GM21619 (cell line): Measurements from ENCODE around the gene BMP2K.
"Not testable (repeated sequence)": the region's sequence is repeated elsewhere in the genome, so short reads cannot be mapped to it uniquely, and the experiment has no call there.

Experiments
- ATAC-seq: cut with Tn5 transposase; IDR thresholded peaks from one replicate; pipeline ENCODE4 v1.9.1; 2021; ENCODE audit not compliant: unreplicated experiment

Gene BMP2K

DNA sequence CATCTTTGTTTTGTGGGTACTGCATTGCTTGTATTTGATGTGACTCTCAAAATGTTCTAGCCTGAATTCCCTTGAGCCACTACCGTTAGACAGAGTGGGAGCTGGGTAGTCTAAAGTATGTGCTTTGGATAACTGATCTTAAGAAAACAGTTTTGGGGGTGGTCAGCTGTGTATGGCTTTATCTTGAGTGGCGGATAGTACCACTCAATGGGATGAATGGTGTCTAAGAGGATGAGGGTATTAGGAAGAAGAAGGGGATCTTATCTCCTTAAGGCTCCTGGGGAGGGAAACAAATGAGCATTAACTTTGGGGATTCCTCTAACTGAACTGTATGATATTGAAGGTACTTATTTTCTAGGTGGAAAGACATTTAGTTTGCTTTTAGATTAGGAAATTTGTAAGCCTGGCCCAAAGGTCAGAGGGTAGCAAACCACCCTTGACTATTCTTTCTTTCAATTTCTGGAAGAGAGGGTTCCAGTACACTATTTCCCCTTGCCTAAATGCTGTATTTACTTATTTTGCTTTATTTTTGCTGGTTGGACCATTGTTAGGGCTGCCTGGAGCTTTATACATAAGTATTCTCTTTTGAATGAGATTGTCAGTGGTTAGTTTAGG is 11.3 kb downstream of the BMP2K start:
- ATAC-seq, result no peak

- no peak for ATAC-seq
These were observed 12.1 kb downstream of the BMP2K start for GRCh38 chr4:78788007-78788889.

DNA sequence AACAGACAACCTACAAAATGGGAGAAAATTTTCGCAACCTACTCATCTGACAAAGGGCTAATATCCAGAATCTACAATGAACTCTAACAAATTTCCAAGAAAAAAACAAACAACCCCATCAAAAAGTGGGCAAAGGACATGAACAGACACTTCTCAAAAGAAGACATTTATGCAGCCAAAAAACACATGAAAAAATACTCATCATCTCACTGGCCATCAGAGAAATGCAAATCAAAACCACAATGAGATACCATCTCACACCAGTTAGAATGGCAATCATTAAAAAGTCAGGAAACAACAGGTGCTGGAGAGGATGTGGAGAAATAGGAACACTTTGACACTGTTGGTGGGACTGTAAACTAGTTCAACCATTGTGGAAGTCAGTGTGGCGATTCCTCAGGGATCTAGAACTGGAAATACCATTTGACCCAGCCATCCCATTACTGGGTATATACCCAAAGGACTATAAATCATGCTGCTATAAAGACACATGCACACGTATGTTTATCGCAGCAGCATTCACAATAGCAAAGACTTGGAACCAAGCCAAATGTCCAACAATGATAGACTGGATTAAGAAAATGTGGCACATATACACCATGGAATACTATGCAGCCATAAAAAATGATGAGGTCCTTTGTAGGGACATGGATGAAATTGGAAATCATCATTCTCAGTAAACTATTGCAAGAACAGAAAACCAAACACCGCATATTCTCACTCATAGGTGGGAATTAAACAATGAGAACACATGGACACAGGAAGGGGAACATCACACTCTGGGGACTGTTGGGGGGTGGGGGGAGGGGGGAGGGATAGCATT is 19.7 kb downstream of the BMP2K start:
- ATAC-seq, result not testable (repeated sequence)

DNA sequence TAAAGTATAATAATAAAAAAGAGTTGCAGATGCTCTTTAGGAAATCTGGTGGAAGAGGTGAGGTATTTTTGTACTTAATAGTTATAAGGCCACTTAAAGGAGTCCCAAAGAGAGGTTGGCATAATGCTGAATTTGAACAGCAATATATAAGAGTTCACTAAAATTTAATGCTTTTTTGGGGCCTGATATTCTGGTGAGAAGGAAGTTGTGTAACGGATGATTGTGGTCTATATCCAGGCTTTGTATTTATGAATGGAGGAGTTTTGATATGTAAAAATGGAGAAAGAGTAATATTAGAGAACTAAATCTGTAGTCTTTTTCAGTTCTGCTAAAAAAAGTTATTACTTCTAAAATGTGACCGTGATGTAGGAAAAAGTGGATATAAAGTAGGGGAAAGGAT is 20.4 kb downstream of the BMP2K start:
- ATAC-seq, result no peak

DNA sequence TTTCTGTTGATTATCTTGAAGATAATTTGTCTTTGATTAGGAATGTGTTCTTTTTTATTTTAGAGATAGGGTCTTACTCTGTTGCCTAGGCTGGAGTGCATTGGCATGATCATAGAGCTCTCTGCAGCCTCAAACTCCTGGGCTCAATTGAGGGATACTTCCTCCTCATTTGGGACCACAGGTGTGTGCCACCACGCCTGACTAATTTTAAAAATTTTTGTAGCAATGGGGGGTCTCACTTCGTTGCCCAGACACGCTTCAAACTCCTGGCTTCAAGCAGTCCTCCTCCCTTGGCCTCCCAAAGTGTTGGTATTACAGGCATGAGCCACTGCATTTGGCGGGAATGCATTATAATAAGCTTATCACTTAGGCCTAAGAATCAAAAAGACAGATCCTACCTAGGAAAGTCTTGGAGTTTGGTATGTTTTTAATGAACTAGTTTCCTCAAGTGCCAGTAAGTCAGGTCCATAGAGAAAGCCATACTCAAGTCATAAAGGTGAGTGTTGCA is 21.7 kb downstream of the BMP2K start:
- ATAC-seq, result no peak

DNA sequence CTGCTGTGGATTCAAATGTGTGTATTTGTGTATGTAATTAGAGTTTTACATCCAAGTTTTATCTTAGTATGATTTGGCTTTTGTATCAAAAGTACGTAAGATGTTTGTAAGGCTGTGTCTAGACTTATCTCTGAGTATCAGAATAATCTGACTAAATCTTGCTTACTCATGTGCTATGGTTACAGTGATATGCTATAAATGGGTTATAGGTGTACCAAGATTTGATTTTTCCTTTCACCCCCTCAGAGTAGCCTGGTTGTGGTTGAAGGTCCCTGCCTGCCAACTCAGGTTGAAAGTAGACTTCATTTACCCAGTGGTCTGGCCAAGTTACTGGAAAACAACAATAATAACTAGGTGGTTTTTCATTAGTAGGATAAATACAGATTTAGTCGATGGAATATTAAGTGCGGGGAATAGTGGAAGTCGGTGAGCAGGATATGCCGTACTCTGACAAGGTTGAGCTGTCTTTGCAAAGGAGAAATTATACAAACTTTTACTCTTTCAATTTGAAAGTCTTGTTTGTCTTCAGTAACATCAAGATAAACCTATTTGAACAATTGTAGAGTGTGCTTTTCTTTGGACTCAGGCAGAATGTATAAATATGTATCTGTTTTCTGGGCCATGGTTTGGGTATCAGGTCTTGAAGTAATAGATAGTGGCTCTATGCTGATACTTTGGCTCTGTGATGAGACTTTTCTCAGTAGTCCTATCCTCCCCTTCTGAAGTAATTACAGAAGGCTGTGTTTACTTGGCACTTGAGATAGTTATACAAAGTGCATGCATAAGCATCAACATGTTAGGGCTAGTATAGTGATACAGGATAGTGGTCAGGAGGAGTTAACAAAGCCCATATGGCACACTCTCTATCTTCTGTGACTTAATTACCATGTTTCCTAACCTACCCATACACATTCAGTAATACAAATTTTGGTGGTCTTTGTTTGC is 23.7 kb downstream of the BMP2K start:
- no peak for ATAC-seq

DNA sequence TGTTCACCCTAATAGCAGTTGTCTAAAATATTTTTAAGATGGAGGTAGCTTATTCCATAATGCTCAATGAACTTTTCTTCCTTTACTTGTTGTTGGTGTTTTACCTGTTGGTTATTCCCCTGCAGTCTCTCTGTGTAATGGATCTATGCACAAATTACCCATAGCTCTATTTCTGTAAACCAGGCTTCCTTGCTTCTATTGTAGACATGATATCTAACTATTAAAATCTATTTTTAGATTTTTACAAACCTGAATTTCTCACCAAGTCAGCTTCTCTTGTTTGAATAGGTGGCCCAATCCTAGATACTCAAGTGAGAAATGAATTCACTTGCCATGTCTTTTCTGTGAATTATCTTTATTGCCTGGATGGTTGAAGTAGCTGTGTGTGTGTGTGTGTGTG is 24.8 kb downstream of the BMP2K start:
- ATAC-seq, result no peak

GRCh38 chr4:78803983-78804382 is 27.8 kb downstream of the BMP2K start:
- ATAC-seq, result no peak

GRCh38 chr4:78806943-78807460 is 30.9 kb downstream of the BMP2K start:
- no peak for ATAC-seq

DNA sequence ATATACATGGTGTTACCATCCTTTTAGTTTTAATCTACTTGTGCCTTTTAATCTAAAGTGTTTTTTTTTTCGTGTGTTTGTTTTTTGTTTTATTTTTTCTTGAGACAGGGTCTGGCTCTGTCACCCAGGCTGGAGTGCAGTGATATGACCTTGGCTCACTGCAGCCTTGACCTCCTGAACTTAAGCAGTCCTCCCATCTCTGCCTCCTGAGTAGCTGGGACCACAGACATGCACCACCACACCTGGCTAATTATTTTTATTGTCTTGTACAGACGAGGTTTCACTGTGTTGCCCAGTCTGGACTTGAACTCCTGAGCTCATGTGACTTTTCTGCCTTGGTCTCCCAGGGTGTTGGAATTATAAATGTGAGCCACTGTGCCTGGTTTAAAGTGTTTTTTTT is 33.1 kb downstream of the BMP2K start:
- no peak for ATAC-seq

- no peak for ATAC-seq
These were observed 34.0 kb downstream of the BMP2K start for GRCh38 chr4:78809928-78810835.

DNA sequence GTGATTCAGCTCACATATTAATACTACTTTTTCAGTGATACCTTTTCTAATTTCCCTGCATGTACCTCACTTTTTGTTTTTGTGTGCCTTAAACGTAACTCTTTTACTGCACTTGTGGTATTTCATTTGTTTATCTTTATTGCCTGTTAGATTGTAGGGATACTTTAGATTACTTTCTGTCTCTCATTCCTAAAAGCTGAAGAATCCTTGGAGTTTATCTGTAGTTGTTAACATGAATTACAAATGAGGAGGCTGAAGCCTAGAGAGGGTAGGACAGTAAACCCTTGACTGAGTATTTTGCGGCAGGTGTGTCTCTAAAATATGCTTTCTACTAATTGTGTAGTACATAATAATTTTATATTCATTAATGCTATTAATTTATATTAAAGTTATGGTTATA is 34.9 kb downstream of the BMP2K start:
- ATAC-seq, result no peak

GRCh38 chr4:78818530-78819079 is 42.5 kb downstream of the BMP2K start:
- ATAC-seq, result no peak

DNA sequence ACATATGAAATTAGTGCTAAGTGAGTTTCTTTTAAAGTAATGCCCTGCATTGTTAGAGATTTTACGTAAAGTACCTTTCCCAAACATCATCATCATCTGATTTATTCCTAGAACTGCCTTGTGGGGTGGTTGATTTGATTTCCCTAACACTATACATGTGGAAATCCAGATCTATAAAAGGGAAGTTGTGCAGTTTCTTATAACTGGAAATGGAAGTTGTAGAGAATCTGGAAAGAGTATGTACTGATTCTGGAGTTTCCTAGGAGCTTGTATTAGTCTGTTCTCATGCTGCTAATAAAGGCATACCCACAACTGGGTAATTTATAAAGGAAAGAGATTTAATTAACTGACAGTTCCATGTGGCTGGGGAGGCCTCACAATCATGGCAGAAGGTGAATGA is 47.9 kb downstream of the BMP2K start:
- ATAC-seq, result no peak

DNA sequence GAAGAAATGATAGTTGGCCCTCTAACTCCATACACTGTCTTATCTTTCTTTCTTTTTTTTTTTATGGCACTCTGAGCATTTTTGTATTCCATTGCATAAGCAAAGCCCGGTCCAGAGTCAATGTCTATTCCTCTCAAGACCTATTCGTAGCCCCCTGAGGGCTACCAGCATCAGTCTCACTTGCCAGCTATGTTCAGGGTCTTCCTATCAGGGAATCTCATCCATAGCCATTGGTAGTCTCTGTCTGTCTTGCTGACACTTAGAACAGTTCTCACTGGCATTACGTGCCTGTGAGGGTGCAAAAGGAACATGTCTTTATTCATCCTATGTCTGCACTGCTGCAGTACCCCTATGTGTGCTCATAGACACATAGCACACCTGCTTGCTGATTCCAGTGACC is 51.0 kb downstream of the BMP2K start:
- ATAC-seq, result no peak

DNA sequence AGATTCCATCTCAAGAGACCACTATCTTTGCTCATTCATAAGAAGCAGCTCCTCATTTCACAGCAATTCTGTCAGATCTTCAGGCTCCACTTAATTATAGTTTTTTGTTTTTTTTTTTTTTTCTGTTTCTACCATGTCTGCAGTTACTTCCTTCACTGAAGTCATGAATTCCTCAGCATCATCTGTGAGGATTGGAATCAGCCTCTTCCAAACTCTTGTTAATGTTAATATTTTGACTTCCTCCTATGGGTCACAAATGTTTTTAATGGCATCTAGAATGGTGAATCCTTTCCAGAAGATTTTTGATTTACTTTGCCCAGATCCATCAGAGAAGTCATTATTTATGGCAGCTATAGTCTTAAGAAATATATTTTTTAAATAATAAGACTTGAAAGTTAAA is 53.1 kb downstream of the BMP2K start:
- no peak for ATAC-seq

GRCh38 chr4:78839676-78840075 is 63.5 kb downstream of the BMP2K start:
- not testable (repeated sequence) for ATAC-seq

GRCh38 chr4:78840286-78840685 is 64.1 kb downstream of the BMP2K start:
- ATAC-seq, result not testable (repeated sequence)

DNA sequence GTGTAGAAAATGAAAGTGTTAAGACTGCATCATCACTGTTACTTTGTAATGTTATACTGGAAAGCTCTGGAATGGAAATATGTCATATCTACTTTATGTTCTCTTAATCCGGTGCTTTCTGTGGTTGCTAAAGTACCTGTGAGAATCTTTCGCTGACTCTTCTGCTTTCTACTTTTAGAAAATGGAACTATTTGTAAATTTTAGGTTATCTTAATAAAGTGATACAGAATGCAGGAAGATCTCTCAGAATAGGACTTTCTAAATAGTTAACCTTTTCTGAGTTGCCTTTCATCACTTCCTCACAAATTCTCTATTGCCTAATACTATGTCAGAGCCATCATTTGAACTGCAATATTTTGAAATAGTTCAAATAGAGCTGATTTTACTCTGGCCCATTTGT is 69.3 kb downstream of the BMP2K start:
- ATAC-seq, result peak; percentile 72
